B cell (primary cell): ENCODE results near the gene ZCCHC24. TPM values are rescaled to one million over a fixed set of nuclear protein-coding genes. Genes with fewer than 3 reads are reported as not detected.

ENCODE experiments used
- ATAC-seq: fragments of 200-7000 bp; cut with Tn5 transposase; one replicate; pipeline ENCODE4 v1.10.0; 2021; ENCODE audit warnings: low read depth, mild to moderate bottlenecking, moderate number of reproducible peaks, moderate library complexity
- CTCF ChIA-PET: fragments of 350-600 bp; sonication (Branson Sonifier 250); formaldehyde crosslinking; loops from one replicate; lab custom pipeline; 2021; ENCODE audit warnings: antibody characterized with exemption, inconsistent platforms; lab: Charles Lee
- POLR2A ChIA-PET: fragments of 350-600 bp; sonication (Branson Sonifier 250); formaldehyde crosslinking; loops from one replicate; lab custom pipeline; 2021; ENCODE audit warnings: antibody characterized with exemption; lab: Charles Lee
- DNase-seq: peaks from one replicate; pipeline ENCODE4 v3.0.0; 2013
- H2AFZ ChIP-seq: 2 replicates; pipeline ENCODE4 v1.6.1; 2012; ENCODE audit warnings: mild to moderate bottlenecking, low read depth, low read length; ENCODE audit not compliant: insufficient read depth, poor library complexity, severe bottlenecking
- H3K27ac ChIP-seq, 2 donors: 1 replicate in 1 of 2; 2 replicates in 1 of 2; pipeline ENCODE4 v1.5.1; 2012 to 2013; ENCODE audit warnings: low read length in 2 of 2, mild to moderate bottlenecking in 2 of 2, moderate library complexity in 1 of 2
- H3K27me3 ChIP-seq, 4 experiments: fragments of 200-600 bp in 1 of 4; sonication (generic) in 1 of 4; replicated peaks in 1 of 4; 1 replicate in 2 of 4; 2 replicates in 2 of 4; pipeline versions ENCODE4 v1.6.1 to v1.7.0; 2013 to 2016; ENCODE audit warnings: low read length in 3 of 4, mild to moderate bottlenecking in 2 of 4, mixed read lengths in 1 of 4, moderate library complexity in 1 of 4; ENCODE audit not compliant: insufficient read depth in 4 of 4, control insufficient read depth in 3 of 4; ENCODE audit errors: control extremely low read depth in 1 of 4
- H3K36me3 ChIP-seq, 2 experiments: replicated peaks in 1 of 2; 1 replicate in 1 of 2; 2 replicates in 1 of 2; pipeline versions ENCODE4 v1.6.1 to v1.7.1; 2013; ENCODE audit warnings: low read length in 1 of 2; ENCODE audit not compliant: insufficient read depth in 2 of 2, control insufficient read depth in 1 of 2; ENCODE audit errors: control extremely low read depth in 1 of 2, extremely low read depth in 1 of 2
- H3K4me1 ChIP-seq, 2 donors: fragments of 200-600 bp in 1 of 2; sonication (generic) in 1 of 2; 1 replicate in 1 of 2; 2 replicates in 1 of 2; pipeline versions ENCODE4 v1.5.1 to v1.6.1; 2013 to 2017; ENCODE audit warnings: low read length in 2 of 2; ENCODE audit not compliant: control insufficient read depth in 2 of 2, insufficient read depth in 2 of 2
- H3K4me2 ChIP-seq: replicated peaks from 2 replicates; pipeline ENCODE3; 2012; ENCODE audit warnings: mild to moderate bottlenecking, low read depth, low read length; ENCODE audit not compliant: poor library complexity, severe bottlenecking
- H3K4me3 ChIP-seq, 5 experiments: fragments of 200-600 bp in 1 of 5; sonication (generic) in 1 of 5; 1 replicate in 3 of 5; 2 replicates in 2 of 5; pipeline versions ENCODE4 v1.5.1 to v1.7.0; 2011 to 2016; ENCODE audit warnings: low read length in 4 of 5, mild to moderate bottlenecking in 4 of 5, low read depth in 2 of 5, control low read depth in 1 of 5, moderate library complexity in 1 of 5; ENCODE audit not compliant: insufficient read depth in 1 of 5; ENCODE audit errors: control extremely low read depth in 1 of 5, extremely low read depth in 1 of 5
- H3K79me2 ChIP-seq: fragments of 200-600 bp; sonication (generic); one replicate; pipeline ENCODE4 v1.6.0; 2016; ENCODE audit warnings: low read length; ENCODE audit not compliant: control insufficient read depth, insufficient read depth
- H3K9ac ChIP-seq: fragments of 200-600 bp; sonication (generic); 2 replicates; pipeline ENCODE4 v1.6.1; 2017; ENCODE audit warnings: mild to moderate bottlenecking, low read length, moderate library complexity
- H3K9me3 ChIP-seq, 3 donors: one replicate each; pipeline versions ENCODE4 v1.6.1 to v1.7.1; 2013; ENCODE audit warnings: low read length in 2 of 3; ENCODE audit not compliant: control insufficient read depth in 2 of 3, insufficient read depth in 1 of 3; ENCODE audit errors: control extremely low read depth in 1 of 3
- H4K20me1 ChIP-seq: 2 replicates; pipeline ENCODE4 v1.6.0; 2012; ENCODE audit warnings: mild to moderate bottlenecking, low read length; ENCODE audit not compliant: insufficient read depth, control insufficient read depth, poor library complexity, severe bottlenecking
- H3K27ac Mint-ChIP-seq: one replicate; pipeline ENCODE4 v1.8.0; 2021; ENCODE audit warnings: mixed read lengths
- H3K27me3 Mint-ChIP-seq: one replicate; pipeline ENCODE4 v1.8.0; 2021; ENCODE audit warnings: mixed read lengths
- H3K4me1 Mint-ChIP-seq: one replicate; pipeline ENCODE4 v1.8.0; 2021; ENCODE audit warnings: mixed read lengths
- H3K4me3 Mint-ChIP-seq: one replicate; pipeline ENCODE4 v1.8.0; 2021; ENCODE audit warnings: mixed read lengths
- H3K9me3 Mint-ChIP-seq: one replicate; pipeline ENCODE4 v1.8.0; 2022; ENCODE audit warnings: mixed read lengths; ENCODE audit not compliant: insufficient read depth
- EZH2 ChIP-seq: IDR thresholded peaks from 2 replicates; pipeline ENCODE4 v1.6.1; 2012; ENCODE audit warnings: borderline replicate concordance, low read depth, mild to moderate bottlenecking, moderate library complexity, low read length; ENCODE audit not compliant: insufficient read depth, poor library complexity, severe bottlenecking
- WGBS: methylation state at CpG from one replicate; pipeline ENCODE4 v1.1.5; 2013; ENCODE audit warnings: missing lambda C conversion rate; ENCODE audit not compliant: insufficient coverage; 5-methylcytosine and 5-hydroxymethylcytosine counted together
- intact Hi-C: fragments of 100-400 bp; cut with micrococcal nuclease; formaldehyde crosslinking; loops from one replicate; pipeline ENCODE4 v1.10.0; 2022
- polyA plus RNA-seq: library from polyadenylated mRNA; depleted of rRNA; stranded (reverse); fragments of >200 nt; gene quantifications from 2 replicates; pipeline ENCODE4 v1.2.3, GENCODE V29; 2012
- total RNA-seq, 2 donors: library from RNA; stranded (reverse); fragments of 120-200 nt in 1 of 2; gene quantifications; 1 replicate in 1 of 2; 2 replicates in 1 of 2; pipeline versions ENCODE4 v1.2.3 to v1.2.4, GENCODE V29; 2013 to 2022
- TF ChIP-seq, protein P1 (sequence below): fragments of 200-600 bp; IDR thresholded peaks from one replicate; pipeline ENCODE4 v1.8.0; 2022; ENCODE audit warnings: antibody characterized with exemption, mild to moderate bottlenecking

ZCCHC24 gene
- total and polyA plus RNA-seq, 2 donors (not counting 1 experiment from before 2014, with no cell fraction given), result 0.34 to 2.3 TPM

- TF ChIP-seq, protein P1, sequence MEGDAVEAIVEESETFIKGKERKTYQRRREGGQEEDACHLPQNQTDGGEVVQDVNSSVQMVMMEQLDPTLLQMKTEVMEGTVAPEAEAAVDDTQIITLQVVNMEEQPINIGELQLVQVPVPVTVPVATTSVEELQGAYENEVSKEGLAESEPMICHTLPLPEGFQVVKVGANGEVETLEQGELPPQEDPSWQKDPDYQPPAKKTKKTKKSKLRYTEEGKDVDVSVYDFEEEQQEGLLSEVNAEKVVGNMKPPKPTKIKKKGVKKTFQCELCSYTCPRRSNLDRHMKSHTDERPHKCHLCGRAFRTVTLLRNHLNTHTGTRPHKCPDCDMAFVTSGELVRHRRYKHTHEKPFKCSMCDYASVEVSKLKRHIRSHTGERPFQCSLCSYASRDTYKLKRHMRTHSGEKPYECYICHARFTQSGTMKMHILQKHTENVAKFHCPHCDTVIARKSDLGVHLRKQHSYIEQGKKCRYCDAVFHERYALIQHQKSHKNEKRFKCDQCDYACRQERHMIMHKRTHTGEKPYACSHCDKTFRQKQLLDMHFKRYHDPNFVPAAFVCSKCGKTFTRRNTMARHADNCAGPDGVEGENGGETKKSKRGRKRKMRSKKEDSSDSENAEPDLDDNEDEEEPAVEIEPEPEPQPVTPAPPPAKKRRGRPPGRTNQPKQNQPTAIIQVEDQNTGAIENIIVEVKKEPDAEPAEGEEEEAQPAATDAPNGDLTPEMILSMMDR, result no peak
- no peak for TF ChIP-seq EZH2
- 17% methylated on average over 9 of the region's 16 CpGs for WGBS
- no peak overlapping the region for H3K27ac Mint-ChIP-seq
- H3K36me3 ChIP-seq, result no peaks in the 10 kb centered on the region
- no peak overlapping the region for H3K4me3 Mint-ChIP-seq
- H3K9me3 ChIP-seq, result peaks cover 0 to 4% (median 0%) of the 10 kb centered on the region in 3 donors
- no peaks in the 10 kb centered on the region for H3K27me3 Mint-ChIP-seq
- DNase-seq (no peak), ATAC-seq (no peak)
- no peaks in the 10 kb centered on the region for H3K9me3 Mint-ChIP-seq
- H4K20me1 ChIP-seq, result no peaks in the 10 kb centered on the region
- H3K27me3 ChIP-seq, result no peaks in the 10 kb centered on the region
- H3K79me2 ChIP-seq, result no peaks in the 10 kb centered on the region
- peaks cover 4 to 15% of the 10 kb centered on the region in 2 donors for H3K4me1 ChIP-seq
- POLR2A ChIA-PET, result no interaction called here
- no peak overlapping the region for H2AFZ ChIP-seq
- CTCF ChIA-PET, result interaction anchor here (1.0 to 2.8 kb wide), 3 partner anchors 16 to 77 kb away, joined by 3 to 14 read pairs (median 3); no protein-coding TSS in a partner anchor
- no peak overlapping the region for H3K9ac ChIP-seq
- no peak overlapping the region for H3K4me2 ChIP-seq
- H3K27ac ChIP-seq, result no peak overlapping the region
- peaks cover 18% of the 10 kb centered on the region for H3K4me1 Mint-ChIP-seq
- intact Hi-C loops, result no loop called here
- H3K4me3 ChIP-seq, result no peak overlapping the region
Measured at GRCh38 chr10:79390551-79391229, 54.7 kb downstream of the ZCCHC24 start.

- Mint-ChIP-seq H3K27ac (no peak overlapping the region), H3K9me3 (no peaks in the 10 kb centered on the region), H3K4me3 (no peak overlapping the region), H3K4me1 (peaks cover 18% of the 10 kb centered on the region), H3K27me3 (no peaks in the 10 kb centered on the region)
- TF ChIP-seq, protein P1, result no peak
- no peak for TF ChIP-seq EZH2
- no peak for ATAC-seq
- Histone ChIP-seq H2AFZ (no peak overlapping the region), H3K27me3 (no peaks in the 10 kb centered on the region), H3K4me2 (no peak overlapping the region), H4K20me1 (no peaks in the 10 kb centered on the region), H3K4me3 (no peak overlapping the region), H3K36me3 (no peaks in the 10 kb centered on the region), H3K9me3 (peaks cover 0 to 4% (median 0%) of the 10 kb centered on the region in 3 donors), H3K27ac (no peak overlapping the region), H3K4me1 (peaks cover 4 to 15% of the 10 kb centered on the region in 2 donors), H3K79me2 (no peaks in the 10 kb centered on the region), H3K9ac (no peak overlapping the region)
- no CpG with 5 or more reads among the region's 2 CpGs for WGBS
- ChIA-PET CTCF (interaction anchor here (1.0 to 2.8 kb wide), 3 partner anchors 16 to 78 kb away, joined by 3 to 14 read pairs (median 3); no protein-coding TSS in a partner anchor), POLR2A (no interaction called here)
- intact Hi-C loops, result no loop called here
- no peak for DNase-seq
Measured at GRCh38 chr10:79390057-79390456, 55.4 kb downstream of the ZCCHC24 start.
